HEK293 (cell line): ENCODE data around the gene RPS5.
A peak's percentile ranks its signal among the peaks of the same experiment; 100 is the strongest.

ENCODE experiments used
- CTCF ChIA-PET: fragments of 350-600 bp; formaldehyde crosslinking; extraction: SDS; loops from one replicate; lab custom pipeline; 2021; ENCODE audit warnings: antibody characterized with exemption; lab: Yijun Ruan, JAX
- POLR2A ChIA-PET: fragments of 300-600 bp; formaldehyde crosslinking; extraction: SDS; loops from one replicate; lab custom pipeline; 2020; ENCODE audit warnings: antibody characterized with exemption, inconsistent platforms; lab: Yijun Ruan, JAX
- H3K27ac ChIP-seq: fragments of 200-500 bp; sonication (Bioruptor generic); 2 replicates; pipeline ENCODE4 v1.5.1; 2014; ENCODE audit warnings: low read depth, low read length, control low read depth, inconsistent platforms; ENCODE audit errors: extremely low read depth
- H3K36me3 ChIP-seq, 2 experiments: fragments of 200-500 bp in 1 of 2; sonication (Bioruptor generic) in 1 of 2; 1 replicate in 1 of 2; 2 replicates in 1 of 2; pipeline ENCODE4 v1.5.1; 2014 to 2017; ENCODE audit warnings: inconsistent platforms in 2 of 2, low read length in 2 of 2; ENCODE audit not compliant: control insufficient read depth in 2 of 2, insufficient read depth in 1 of 2
- H3K4me1 ChIP-seq: fragments of 200-500 bp; sonication (Bioruptor generic); 2 replicates; pipeline ENCODE4 v1.5.1; 2014; ENCODE audit warnings: mild to moderate bottlenecking, low read length, inconsistent platforms; ENCODE audit not compliant: control insufficient read depth, insufficient read depth
- H3K4me3 ChIP-seq: 2 replicates; pipeline ENCODE4 v1.5.1; 2011; ENCODE audit warnings: low read depth, mild to moderate bottlenecking, control low read depth, low read length, moderate library complexity
- H3K9me3 ChIP-seq: fragments of 200-500 bp; sonication (Bioruptor generic); 2 replicates; pipeline ENCODE4 v1.5.1; 2014; ENCODE audit warnings: low read depth, low read length, inconsistent platforms; ENCODE audit not compliant: control insufficient read depth, insufficient read depth
- BCL11A ChIP-seq: fragments of 450-650 bp; formaldehyde crosslinking; IDR thresholded peaks from 2 replicates; pipeline ENCODE4 v1.5.1; 2016; ENCODE audit warnings: low read depth, missing biosample characterization, missing genetic modification characterization
- FEZF1 ChIP-seq: fragments of 450-650 bp; formaldehyde crosslinking; IDR thresholded peaks from 2 replicates; pipeline ENCODE4 v1.5.1; 2016; ENCODE audit warnings: missing biosample characterization, missing genetic modification characterization
- GLI2 ChIP-seq: fragments of 450-650 bp; formaldehyde crosslinking; IDR thresholded peaks from 2 replicates; pipeline ENCODE4; 2017; ENCODE audit warnings: missing biosample characterization, missing genetic modification characterization, low read depth, borderline replicate concordance
- HOXC10 ChIP-seq: sonication (generic); formaldehyde crosslinking; IDR thresholded peaks from 2 replicates; pipeline ENCODE4 v1.8.1; 2023; ENCODE audit warnings: mild to moderate bottlenecking, missing genetic modification reagents
- PBX3 ChIP-seq: sonication (generic); formaldehyde crosslinking; IDR thresholded peaks from 2 replicates; pipeline ENCODE4 v1.8.1; 2022; ENCODE audit warnings: mild to moderate bottlenecking, moderate library complexity, missing genetic modification reagents
- YY2 ChIP-seq: fragments of 450-650 bp; formaldehyde crosslinking; IDR thresholded peaks from 2 replicates; pipeline ENCODE4 v1.5.1; 2016; ENCODE audit warnings: missing biosample characterization, missing genetic modification characterization
- ZIC2 ChIP-seq: fragments of 450-650 bp; formaldehyde crosslinking; IDR thresholded peaks from 2 replicates; pipeline ENCODE4 v1.5.1; 2016; ENCODE audit warnings: missing biosample characterization, missing genetic modification characterization
- ZNF112 ChIP-seq: fragments of 450-650 bp; formaldehyde crosslinking; IDR thresholded peaks from 2 replicates; pipeline ENCODE4 v1.5.0; 2017; ENCODE audit warnings: missing biosample characterization, missing genetic modification characterization
- ZNF114 ChIP-seq: fragments of 450-650 bp; formaldehyde crosslinking; IDR thresholded peaks from 2 replicates; pipeline ENCODE4 v1.5.0; 2017; ENCODE audit warnings: missing biosample characterization, missing genetic modification characterization
- ZNF169 ChIP-seq: fragments of 450-650 bp; formaldehyde crosslinking; IDR thresholded peaks from 2 replicates; pipeline ENCODE4 v1.5.1; 2016; ENCODE audit warnings: missing biosample characterization, missing genetic modification characterization
- ZNF426 ChIP-seq: fragments of 450-650 bp; formaldehyde crosslinking; IDR thresholded peaks from 2 replicates; pipeline ENCODE4 v1.5.1; 2017; ENCODE audit warnings: missing biosample characterization, missing genetic modification characterization, mild to moderate bottlenecking, inconsistent platforms, moderate library complexity
- ZNF670 ChIP-seq: fragments of 450-650 bp; formaldehyde crosslinking; IDR thresholded peaks from 2 replicates; pipeline ENCODE4 v1.5.1; 2016; ENCODE audit warnings: missing biosample characterization, missing genetic modification characterization, low read depth
- ZNF707 ChIP-seq: fragments of 450-650 bp; formaldehyde crosslinking; IDR thresholded peaks from 2 replicates; pipeline ENCODE4 v1.5.1; 2016; ENCODE audit warnings: missing biosample characterization, missing genetic modification characterization
- ZNF76 ChIP-seq: fragments of 450-650 bp; formaldehyde crosslinking; IDR thresholded peaks from 2 replicates; pipeline ENCODE4; 2016; ENCODE audit warnings: low read depth, missing biosample characterization, missing genetic modification characterization, borderline replicate concordance
- ZXDB ChIP-seq: fragments of 450-650 bp; formaldehyde crosslinking; IDR thresholded peaks from 2 replicates; pipeline ENCODE4 v1.5.1; 2016; ENCODE audit warnings: missing biosample characterization, missing genetic modification characterization

Gene RPS5

GRCh38 chr19:58351558-58351878 lies 35.6 kb upstream of the RPS5 start:
- Histone ChIP-seq H3K9me3 (no peaks in the 10 kb centered on the region), H3K36me3 (no peaks in the 10 kb centered on the region; a peak in 1 of 3 replicates), H3K4me1 (no peaks in the 10 kb centered on the region), H3K27ac (no peak overlapping the region)
- POLR2A ChIA-PET: interaction anchor here (0.8 to 2.9 kb wide), 2 partner anchors 11 to 25 kb away, joined by 4 to 14 read pairs; partner anchors contain the start of genes ZNF497 and ZSCAN22
- CTCF ChIA-PET: no interaction called here
- TF ChIP-seq ZXDB (tag by site-specific recombination): no peak
- no peak for TF ChIP-seq ZNF670 (tag by site-specific recombination)
- TF ChIP-seq, all 188 proteins: peak for 0
- no peak overlapping the region for H3K4me3 ChIP-seq

- Histone ChIP-seq H3K36me3 (no peaks in the 10 kb centered on the region; a peak in 1 of 3 replicates), H3K4me3 (no peak overlapping the region), H3K9me3 (no peaks in the 10 kb centered on the region), H3K4me1 (no peaks in the 10 kb centered on the region), H3K27ac (no peak overlapping the region)
- CTCF ChIA-PET: no interaction called here
- TF ChIP-seq GLI2 (tag by site-specific recombination): no peak
- 0 out of 2 replicates have a peak, but pooled peaks have one; percentile 29 for TF ChIP-seq PBX3 (CRISPR knock-in tag)
- POLR2A ChIA-PET: interaction anchor here (2.9 kb wide), 1 partner anchor 10 kb away, joined by 14 read pairs; the partner anchor contains the start of gene ZNF497
Observed at GRCh38 chr19:58351990-58352755, 34.9 kb upstream of the RPS5 start.

DNA sequence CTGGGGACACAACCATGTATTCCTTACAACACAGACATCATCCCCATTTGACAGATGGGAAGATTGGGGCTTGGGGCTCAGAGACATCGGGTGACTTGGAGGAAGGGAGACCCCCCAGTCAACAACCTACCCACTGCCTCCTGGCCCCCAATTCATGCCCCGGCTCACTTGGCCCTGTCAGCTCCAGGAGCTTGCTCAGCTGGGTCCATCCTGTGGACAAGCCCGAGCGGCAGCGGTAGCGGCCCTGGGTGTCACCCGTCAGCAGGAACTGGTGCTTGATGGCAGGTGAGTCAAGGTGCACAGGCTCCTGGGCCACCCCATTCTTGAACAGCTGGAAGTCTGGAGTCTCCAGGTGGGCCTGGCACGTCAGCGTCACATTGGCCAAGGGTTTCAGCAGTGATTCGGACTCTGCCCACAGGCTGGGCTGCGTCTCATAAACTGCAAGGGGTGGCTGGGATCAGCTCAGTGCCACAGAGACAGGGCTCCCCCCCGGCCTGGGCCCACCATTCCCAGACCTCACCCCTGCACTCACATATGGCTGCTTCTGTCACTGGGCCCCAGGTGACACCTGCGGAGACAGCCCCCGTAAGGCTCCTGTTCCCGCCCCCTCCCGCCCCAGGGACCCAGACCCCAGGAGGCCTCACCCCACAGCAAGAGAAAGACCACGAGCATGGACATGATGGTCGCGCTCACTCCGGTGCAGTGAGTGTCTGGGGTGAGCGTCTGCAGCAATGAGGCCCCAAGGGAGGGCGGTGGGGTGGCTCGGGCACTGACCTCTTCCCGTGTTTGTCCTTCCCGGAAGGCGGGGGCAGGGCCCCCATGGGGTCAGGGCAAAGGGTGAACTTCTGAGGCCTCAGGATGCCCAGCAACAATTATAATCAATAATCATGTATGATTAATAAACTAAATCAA lies 34.1 kb upstream of the RPS5 start, which contains the start of gene A1BG:
Gene A1BG (minus strand): TSS at position 733 of the 912 bp plus-strand sequence. CDS start 55 bp downstream, at position 678.
- TF ChIP-seq ZIC2 (tag by site-specific recombination) (no peak), FEZF1 (no peak), ZNF112 (no peak), YY2 (tag by site-specific recombination) (no peak), BCL11A (tag by site-specific recombination) (no peak), ZNF169 (tag by site-specific recombination) (no peak), ZNF707 (tag by site-specific recombination) (no peak), ZNF114 (no peak), HOXC10 (no peak), ZNF76 (no peak), ZNF426 (no peak)
- no peaks in the 10 kb centered on the region for H3K4me1 ChIP-seq
- H3K9me3 ChIP-seq: no peaks in the 10 kb centered on the region
- H3K27ac ChIP-seq: no peak within 1 kb of the TSS
- H3K36me3 ChIP-seq: no peaks in the 10 kb centered on the region; a peak in 1 of 3 replicates
- no peak within 1 kb of the TSS for H3K4me3 ChIP-seq
- CTCF ChIA-PET: no interaction called here
- POLR2A ChIA-PET: interaction anchor here (2.9 kb wide), 1 partner anchor 9 kb away, joined by 14 read pairs; the partner anchor contains the start of gene ZNF497
